ENCODE results near the gene SFXN5.
"Not testable (repeated sequence)": the region's sequence is repeated elsewhere in the genome, so short reads cannot be mapped to it uniquely, and the experiment has no call there.

SFXN5 gene

DNA sequence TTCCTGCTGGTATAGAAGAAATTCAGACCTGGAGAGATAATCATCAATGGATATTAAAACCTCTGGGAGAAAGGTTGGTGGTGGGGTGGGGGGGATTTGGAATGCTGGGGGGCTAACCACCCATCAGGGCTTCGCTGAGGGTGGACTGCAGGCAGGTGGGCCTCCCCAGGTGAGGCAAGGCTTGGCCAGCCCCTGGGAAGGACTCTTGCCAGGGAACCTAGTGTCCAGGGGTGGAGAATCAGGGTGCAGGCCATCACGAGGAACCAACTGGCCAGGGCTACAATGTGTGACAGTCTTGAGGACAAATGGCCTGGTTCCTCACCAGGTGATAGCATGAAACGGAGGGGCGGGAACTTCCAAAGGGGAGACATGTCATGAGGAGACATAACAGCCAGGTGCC, 29.4 kb upstream of the SFXN5 start:
- no peak for DNase-seq (ENCODE audit: low spot score)

DNA sequence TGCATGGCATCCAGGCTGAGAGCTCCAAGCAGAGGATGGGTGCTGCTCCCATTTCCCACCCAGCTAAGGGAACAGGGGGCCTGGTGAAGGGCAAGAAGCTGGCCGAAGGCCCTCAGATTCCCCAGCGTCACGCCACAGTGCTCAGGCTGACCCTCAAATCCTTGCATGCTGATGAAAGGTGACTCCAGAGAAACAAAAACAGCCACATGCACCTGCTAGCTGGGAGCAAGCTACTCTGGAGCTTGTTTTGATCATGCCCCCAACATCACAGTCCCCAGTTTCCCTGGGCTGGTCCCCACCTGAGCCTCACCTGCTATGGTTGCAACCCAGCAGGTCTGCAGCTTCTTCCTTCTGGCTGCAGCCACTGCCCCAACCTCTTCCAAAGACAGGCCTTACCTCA, 28.0 kb upstream of the SFXN5 start:
- no peak for DNase-seq (ENCODE audit: low spot score)

DNA sequence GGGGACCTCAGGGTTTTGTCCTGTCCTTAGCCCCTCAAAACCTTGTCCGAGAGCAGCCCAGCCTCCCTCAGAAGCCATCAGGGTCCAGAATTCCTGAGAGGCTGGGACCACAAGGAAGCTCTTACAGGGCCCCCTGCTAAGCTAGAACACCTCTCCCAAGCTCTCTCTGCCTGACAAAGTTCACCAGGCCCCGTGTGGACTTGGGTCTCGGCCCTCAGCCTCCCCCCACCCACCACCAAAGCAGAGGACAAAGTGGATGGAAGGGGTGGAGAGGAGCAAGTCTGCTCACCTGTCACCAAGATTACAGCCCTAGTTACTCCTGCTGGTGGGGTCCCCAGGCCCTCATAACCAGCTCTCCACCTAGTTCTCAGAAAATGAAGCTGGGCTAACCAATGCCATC, 24.4 kb upstream of the SFXN5 start:
- no peak for DNase-seq (ENCODE audit: low spot score)

DNA sequence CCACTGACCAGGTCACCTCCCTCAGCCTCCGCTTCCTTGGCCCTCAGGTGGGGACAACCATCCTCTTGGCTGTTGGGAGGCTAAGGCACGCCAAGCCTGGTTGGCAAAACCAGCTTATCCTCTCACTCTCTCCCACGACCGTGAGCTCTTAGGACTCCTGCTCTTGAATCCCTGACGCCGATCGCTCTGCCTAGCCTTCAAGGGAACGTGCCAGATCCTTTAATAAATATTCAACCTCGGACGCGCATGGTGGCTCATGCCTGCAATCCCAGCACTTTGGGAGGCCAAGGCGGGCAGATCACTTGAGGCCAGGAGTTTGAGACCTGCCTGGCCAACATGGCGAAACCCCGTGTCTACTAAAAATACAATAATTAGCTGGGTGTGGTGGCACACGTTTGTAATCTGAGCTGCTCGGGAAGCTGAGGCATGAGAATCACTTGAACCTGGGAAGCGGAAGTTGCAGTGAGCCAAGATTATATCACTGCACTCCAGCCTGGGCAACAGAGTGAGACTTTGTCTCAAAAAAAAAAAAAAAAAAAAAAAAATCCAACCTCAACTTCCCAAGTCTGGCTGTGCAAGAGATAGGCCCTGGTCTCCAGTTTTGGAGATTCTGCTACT, 22.2 kb upstream of the SFXN5 start:
- DNase-seq (ENCODE audit: low spot score), result not testable (repeated sequence)

DNA sequence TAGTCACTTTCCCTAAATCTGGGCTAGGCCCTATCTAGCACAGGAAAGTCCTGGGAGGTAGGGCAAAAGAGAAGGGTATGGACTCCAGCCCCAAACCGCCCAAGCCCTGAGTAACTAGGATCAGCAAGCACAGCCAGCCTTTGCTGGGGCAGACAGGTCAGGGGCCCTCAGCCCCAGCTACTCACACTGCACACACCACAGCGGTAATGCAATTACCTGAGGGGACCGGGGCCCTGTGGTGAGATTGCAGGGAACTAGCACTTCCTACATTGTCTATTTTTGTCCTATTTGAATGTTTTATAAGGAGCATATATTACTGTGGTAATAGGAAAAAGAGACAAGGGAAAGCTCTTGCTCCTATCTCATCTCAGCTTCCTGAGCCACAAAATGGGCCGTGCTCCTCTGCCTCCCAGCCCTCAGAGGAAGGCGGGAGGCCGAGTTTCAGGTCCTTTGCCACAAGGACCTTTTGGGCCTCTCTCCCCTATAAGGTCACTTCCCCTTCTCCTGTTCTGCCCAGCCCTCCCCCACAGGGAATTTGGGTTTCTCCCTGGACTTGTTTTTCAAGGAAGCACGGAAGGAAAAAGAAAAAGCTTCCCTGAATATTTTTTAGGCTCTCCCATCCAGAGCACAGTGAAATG, 20.8 kb upstream of the SFXN5 start:
- DNase-seq (ENCODE audit: low spot score), result no peak

DNA sequence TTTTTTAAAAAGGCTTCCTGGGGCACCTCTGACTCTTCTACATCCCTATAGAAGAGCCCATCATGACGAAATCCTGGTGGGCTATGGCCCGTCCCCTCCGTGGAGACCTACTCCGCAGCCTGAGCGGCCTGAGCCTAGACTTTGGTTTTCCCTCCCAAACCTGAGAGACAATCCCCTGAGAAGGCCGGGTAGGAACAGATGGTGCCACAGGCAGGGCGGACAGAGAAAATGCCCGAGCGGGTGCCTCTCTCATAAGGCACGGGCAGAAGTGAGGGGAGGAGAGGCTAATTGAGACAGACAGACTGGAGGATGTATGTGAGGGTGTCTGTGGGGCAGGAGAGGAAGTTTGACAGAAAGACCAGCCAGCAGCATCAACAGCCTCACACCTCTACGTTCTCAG, 20.2 kb upstream of the SFXN5 start:
- no peak for DNase-seq (ENCODE audit: low spot score)

DNA sequence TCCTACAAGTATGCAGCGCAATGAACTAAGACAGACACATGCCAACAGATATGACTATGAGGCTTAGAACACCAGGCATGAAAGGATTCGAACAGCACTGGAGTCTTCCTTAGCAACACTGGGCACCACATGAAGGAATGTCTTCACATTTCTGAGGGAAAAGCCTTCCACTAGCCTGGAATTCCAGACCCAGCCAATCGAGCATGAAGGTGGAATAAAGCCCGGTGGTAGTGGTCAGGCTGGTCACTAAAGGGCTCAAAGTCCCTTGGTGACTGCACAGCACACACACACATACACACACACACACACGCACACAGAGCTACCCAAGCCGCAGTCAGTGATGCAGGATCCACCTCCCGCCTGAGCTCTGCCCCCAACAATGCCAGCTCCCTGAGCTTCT, 19.7 kb upstream of the SFXN5 start:
- DNase-seq (ENCODE audit: low spot score), result no peak

DNA sequence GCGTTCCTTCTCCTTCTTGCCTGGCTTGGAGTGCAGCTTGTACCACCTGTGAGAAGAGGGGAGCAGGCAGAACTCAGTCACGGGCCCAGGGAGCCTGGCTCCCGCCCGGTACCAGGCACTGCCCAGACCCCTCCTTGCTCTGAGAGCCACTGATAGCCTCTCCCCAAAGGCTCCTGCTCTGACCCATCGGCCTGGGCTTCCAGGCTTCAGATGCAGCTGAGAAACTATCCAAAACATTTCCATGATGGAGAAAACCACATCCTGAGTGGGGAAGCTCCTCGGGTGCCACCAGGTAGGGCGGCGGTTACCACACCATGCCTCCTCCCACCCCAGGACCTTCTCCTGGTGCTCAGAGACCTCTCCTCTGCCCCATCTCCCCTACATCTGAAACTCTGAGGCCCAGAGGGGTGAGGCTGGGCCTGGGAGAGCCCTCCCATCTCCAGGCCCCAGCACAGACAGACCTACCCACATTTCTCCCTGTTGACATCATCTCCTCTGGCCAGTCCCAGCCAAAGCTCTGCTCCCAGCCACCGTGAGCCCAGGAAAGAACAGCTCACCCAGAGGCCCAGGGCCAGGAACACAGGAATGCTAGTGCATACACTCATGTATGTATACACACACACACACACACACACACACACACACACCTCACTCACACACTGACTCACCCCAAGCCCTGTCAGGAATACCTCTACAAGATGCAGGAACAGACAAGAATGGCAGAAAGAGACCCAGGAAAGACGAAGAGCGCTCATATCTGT, 17.9 kb upstream of the SFXN5 start:
- no peak for DNase-seq (ENCODE audit: low spot score)

DNA sequence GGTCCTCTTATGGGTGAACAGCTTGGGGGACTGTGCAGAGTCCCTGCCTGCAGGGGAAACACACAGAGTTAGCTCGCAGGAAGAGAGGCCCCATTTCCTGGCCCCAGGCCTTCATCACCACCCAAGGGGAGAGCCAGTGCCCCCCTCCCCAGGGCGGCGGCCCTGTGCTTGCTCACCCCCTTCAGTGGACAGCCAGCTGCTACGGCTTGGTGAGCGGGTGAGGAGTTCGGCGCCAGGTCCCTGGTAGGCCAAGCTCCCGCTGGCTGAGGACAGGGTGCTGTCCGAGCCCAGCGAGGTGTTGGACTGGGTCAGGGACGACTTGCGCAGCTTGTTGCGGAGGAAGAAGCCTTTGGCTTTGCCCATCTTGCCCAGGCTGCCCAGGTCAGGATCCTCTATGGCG, 17.2 kb upstream of the SFXN5 start:
- DNase-seq (ENCODE audit: low spot score), result no peak

DNA sequence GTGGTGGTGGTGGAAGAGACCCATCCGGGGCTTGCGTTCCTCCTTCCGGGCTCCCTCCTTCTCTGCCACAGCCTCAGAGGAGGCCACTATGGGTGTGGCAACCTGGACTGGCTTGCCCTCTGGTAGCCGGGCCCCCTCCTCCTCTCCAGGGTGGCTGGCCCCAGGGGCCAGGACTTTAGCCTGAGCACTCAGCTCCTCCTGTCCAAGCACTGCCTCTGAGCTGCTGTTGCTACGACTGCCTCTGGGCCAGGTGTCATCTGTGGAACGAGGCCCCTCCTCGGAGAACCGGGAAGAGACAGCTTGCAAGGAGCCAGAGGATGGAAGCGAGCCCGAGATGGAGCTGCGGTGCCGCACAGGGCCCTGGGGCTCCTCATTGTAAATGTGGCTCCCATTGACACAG, 16.7 kb upstream of the SFXN5 start:
- no peak for DNase-seq (ENCODE audit: low spot score)

DNA sequence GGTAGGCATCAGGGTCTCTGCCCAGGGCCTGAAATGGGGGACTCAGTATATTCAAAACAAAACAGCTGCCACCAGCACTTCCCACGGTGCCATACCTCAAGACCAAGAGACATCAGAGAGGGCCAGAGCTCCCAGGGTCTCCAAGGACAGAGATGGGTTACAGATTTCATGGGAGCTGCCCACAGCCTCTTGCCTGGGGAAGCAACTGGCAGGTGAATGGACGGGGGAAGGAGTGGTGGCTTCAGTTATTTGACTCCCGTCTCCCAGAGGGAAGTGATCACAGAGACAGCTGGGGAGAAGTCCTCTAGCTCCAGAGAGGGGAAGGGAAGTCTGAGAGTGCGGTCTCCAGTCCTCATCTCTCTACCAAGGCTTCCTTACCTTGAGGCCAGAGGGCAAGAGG, 15.8 kb upstream of the SFXN5 start:
- DNase-seq (ENCODE audit: low spot score), result no peak

DNA sequence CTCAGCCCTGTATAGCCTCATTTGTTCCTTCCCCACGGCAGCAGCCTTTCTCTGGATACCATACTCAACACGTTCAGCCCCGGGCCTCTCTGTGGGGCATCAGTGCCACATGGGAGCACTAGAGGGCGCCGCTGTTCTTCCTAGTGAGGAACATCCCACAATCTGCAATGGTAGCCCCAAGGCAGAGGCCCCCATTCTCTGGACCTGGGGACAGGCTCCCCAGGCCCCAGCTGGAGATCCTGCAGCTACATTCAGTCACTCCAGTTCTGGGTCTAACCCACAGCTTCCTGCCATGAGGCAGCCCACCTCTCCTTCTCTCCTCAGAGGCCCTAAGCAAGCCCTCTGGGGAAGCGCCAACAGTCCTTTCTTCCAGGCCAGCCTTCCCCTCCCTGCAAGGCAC, 14.2 kb upstream of the SFXN5 start:
- peak; percentile 85 for DNase-seq (ENCODE audit: low spot score)

DNA sequence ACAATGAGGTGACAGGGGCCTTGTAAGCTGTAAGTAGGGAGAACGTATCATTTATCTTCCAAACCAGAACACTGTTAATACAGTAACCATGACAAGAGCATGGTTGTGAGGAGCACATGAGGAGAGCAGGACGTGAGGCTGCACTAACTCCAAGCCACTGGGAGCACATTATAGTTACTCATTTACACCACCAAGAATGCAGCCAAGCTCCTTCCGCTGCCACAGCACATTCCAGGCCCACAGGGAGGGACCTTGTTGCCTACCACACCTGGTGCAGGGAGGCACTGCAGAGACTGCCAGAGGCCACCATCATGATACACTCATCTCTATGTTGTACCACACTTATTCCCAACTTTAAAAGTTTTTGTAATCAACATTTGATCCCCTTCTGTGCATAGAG, 13.5 kb upstream of the SFXN5 start:
- no peak for DNase-seq (ENCODE audit: low spot score)

DNA sequence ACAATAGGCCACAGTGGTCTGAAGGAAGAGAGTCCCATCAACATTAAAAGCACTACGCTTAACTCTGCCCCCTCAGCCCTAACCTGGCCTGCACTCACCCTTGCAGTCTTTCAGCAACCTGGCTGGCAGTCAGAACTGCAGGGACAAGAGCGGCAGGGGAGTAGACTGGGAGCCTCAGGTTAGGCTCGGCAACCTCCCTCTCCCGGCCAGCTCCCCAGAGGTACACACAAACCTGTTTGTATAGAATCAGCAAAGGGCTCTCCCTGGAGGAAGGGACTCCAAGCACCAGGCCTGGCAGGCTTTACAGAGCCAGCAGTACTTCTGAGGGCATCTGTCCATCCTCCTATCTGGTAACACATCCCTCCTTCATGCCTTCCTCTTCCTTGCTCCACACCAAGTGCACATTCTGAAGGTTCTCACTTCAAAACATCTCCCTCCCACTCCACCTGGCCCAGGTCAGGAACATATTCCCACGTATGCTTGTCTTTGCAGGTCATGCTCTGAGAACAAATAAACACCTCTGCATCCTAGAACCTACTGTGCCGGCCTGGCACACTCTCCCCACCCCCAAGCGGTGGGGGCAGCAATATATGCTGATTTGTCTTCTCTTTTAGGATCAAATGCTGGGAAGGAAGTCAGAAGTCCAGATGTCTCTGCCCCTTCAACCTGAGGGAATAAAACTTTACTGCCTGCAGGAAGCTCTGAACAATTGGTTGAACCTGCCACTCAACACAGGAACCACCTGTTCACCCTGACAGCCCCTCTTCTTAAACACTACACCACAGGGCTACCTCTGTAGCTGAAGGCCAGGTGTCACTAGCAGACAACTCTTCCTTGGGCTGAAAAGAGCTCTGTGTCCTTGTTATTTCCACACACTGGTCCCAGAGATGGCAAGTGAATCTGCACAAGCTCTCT, 12.6 kb upstream of the SFXN5 start:
- DNase-seq (ENCODE audit: low spot score), result no peak

DNA sequence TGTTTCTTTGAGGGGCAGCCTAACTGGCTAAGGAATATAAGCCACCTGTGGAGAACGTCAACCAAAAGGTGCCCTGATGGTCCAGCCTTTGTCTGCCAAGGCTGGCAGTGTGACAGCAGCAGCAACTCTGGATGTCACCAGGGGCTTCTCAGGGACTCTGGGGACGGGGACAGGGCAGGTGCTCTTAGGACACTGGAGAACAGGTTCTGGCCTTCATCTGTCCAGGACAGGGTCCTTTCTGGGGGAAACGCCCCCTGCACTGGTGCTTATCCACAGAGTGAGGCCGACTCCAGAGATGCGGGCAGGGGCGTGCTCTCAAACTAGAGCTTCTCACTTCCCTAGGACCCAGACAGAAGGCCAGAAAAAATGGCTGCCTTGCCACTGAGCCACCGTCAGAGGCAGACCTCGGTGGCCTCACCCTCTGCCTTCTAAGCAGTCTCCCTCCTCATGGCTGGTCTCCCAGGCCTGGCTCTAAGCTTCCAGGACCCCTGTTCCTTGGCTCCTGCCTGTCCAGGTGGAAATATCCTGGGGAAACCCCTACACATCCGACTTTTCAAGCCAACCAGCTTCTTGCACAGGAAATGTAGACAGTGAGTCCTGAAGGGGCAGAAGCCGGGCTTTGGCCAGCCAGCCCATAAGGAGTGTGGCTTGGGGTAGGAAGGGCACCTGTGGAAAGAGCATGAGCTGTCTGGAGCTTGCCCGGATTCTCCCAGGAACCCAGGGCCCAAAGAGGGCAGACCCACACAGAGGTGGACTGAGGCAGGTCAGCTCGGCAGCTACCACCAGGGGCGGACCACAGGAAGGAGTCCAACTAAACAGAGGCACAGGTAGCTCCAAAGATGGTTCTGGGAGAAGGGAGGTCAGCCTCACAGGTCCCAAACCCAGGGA, 11.3 kb upstream of the SFXN5 start:
- no peak for DNase-seq (ENCODE audit: low spot score)

DNA sequence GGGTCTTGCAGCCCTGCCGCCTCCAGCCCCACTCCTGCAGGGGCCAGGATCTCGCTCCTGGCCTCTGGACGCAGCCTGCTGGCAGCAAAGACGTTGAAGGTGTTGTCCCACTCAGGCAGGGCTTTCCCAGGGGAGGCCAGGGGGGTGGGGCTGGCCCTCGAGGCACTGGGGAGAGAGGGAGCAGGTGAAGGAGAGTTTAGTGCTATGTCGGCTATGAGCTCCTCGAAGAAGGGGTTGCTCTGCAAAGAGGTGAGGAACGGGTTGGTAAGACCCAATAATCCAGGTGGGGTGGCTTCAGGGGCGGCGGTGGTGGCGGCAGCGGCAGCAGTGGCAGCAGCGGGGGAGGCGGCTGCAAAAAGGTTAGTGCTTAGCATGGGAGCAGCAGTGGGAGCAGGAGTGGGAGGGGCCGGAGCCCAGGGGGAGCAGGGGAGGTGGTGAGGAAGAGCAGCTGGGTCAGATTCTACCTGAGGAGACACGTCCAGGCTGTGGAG, 9.7 kb upstream of the SFXN5 start:
- DNase-seq (ENCODE audit: low spot score), result no peak

DNA sequence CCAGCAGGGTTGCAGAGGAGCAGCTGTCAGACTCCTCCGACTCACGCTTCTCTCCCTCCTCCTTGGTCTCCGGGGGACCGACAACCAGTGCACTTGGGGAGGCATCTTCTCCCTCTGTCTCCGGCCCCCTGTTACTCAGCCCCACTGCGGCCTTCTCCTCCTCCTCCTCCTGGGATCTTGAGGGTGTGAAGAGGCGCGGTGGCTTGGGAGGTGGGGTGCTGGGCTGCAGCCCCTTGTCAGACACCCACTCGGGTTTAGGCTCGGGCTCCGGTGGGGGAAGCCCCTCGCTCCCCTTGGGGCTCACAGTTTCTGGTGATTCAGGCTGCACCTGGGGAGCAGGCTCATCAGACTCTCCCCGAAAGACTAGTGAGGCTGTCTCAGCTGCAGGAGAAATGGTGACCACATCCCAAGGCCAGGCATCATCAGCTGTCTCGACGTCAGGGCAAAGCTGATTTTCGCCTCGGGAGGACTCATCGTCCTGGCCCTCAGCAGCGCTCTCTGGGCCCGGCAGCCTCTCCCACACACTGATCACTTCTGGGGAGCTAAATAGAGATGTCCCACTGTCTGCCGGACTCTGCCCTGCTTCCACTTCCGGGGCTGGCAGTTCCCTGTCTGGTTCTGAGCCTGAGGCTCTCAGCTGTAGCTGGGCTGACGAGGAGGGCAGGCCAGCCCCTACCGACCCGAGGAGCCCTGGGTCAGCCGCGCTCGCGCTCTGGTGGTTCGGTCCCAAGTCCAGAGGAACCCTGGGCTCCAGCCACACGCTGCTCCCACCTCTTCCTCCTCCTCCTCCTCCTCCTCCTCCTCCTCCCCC, 9.0 kb upstream of the SFXN5 start:
- no peak for DNase-seq (ENCODE audit: low spot score)

DNA sequence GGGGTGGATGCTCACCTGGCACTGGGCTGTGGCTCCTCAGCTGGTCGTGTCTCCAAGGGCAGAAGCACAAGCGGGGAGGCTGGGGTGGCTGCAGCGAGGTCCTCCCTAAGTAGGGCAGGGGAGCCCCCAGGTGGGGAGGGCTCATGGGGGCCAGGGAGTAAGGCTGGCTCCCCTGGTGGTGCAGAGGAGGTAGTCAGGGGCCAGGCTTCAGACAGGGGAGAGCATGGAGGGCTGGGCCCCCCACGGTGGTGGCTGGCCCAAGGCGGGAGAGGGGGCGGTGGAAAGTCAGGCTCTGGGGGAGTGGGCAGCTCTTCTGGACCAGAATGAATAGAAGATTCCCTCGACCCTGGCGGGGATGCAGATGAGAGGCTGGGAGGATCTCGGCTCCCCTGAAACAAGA, 8.1 kb upstream of the SFXN5 start:
- DNase-seq (ENCODE audit: low spot score), result no peak

DNA sequence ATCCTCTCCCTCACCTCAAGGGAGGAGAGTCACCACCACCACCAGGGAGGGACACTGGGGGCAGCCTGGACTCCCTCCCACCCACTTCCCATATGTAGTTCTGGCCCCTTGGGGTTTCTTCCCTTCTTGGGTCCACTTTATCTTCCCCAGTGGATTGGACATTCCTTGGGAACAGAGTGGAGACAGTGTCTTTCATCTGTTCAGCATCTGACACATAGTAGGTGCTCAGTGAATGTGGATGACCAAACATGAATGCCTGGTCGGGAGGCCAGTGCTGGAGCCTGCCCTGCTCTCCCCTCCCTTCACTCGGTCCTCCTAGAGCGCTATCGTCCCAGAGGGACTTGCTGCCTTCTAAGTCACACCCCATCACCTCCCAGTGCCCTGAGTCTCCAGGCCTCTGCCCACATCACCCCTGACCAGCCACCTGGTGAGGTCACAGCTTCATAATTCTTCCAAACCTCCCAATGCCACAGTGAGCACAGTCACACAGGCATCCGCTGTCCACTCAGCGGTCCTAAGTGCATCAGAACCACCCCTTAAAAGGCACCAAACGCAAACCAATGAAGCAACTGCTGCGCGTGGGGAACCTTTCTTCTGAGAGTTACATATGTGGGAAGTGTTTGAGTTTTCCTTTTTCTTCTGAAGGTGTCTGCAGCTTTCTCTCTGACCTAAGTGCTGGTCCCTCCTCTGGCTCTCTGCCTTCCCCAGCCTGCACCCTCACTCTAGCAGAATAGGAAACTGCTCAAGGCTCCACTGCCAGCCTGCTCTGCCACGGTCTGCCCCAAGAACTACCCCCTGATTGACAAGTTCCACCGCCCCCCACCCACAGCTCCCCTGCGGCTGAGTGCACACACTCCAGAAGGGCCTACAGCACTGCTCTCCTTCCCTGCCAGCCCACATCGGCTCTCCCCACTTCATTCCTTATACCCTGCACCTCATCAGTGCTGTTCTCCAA, 7.2 kb upstream of the SFXN5 start:
- DNase-seq (ENCODE audit: low spot score), result no peak
